Caco-2 (cell line): ENCODE data around the gene CECR2. TPM values are rescaled to one million over a fixed set of nuclear protein-coding genes. Genes with fewer than 3 reads are reported as not detected.

Source experiments
- BruUV-seq: library from RNA; stranded (reverse); fragments of 400-500 nt; replicated peaks from 2 replicates; lab custom pipeline; 2021; lab: Mats Ljungman, UMichigan
- CTCF ChIA-PET: fragments of 300-600 bp; sonication (Branson Sonifier 250); formaldehyde crosslinking; loops from one replicate; lab custom pipeline; 2022; ENCODE audit warnings: antibody characterized with exemption; lab: Charles Lee
- POLR2A ChIA-PET: fragments of 300-600 bp; sonication (Branson Sonifier 250); formaldehyde crosslinking; loops from one replicate; lab custom pipeline; 2022; ENCODE audit warnings: antibody characterized with exemption; lab: Charles Lee
- DNase-seq, 2 experiments: peaks; one replicate each; pipeline versions ENCODE4 v3.0.0 to v3.0.0-alpha.2; 2020 to 2022
- H3K27me3 ChIP-seq: replicated peaks from 2 replicates; pipeline ENCODE4 v1.6.0; 2011; ENCODE audit warnings: low read length; ENCODE audit not compliant: control insufficient read depth, insufficient read depth
- H3K36me3 ChIP-seq: 2 replicates; pipeline ENCODE4 v1.5.1; 2011; ENCODE audit warnings: low read length; ENCODE audit not compliant: control insufficient read depth, insufficient read depth
- H3K4me1 ChIP-seq: fragments of 250-450 bp; sonication (Bioruptor Pico); 2 replicates; pipeline ENCODE4 v1.5.1; 2020; ENCODE audit warnings: mild to moderate bottlenecking
- H3K4me3 ChIP-seq: 2 replicates; pipeline ENCODE4 v1.5.1; 2011; ENCODE audit warnings: low read depth, mild to moderate bottlenecking, control low read depth, low read length
- H3K9me3 ChIP-seq: fragments of 250-450 bp; sonication (Bioruptor Pico); 2 replicates; pipeline ENCODE4 v1.5.1; 2020; ENCODE audit warnings: mild to moderate bottlenecking, moderate library complexity
- H3K27ac Mint-ChIP-seq: one replicate; pipeline ENCODE4 v1.8.0; 2022; ENCODE audit warnings: mixed read lengths; ENCODE audit not compliant: unreplicated experiment
- H3K27me3 Mint-ChIP-seq: one replicate; pipeline ENCODE4 v1.8.0; 2022; ENCODE audit warnings: mixed read lengths; ENCODE audit not compliant: insufficient read depth, unreplicated experiment
- H3K36me3 Mint-ChIP-seq: one replicate; pipeline ENCODE4 v1.8.0; 2022; ENCODE audit warnings: mild to moderate bottlenecking, mixed read lengths; ENCODE audit not compliant: insufficient read depth, unreplicated experiment
- H3K4me1 Mint-ChIP-seq: one replicate; pipeline ENCODE4 v1.8.0; 2022; ENCODE audit warnings: low read depth, mixed read lengths; ENCODE audit not compliant: unreplicated experiment
- H3K4me3 Mint-ChIP-seq: one replicate; pipeline ENCODE4 v1.8.0; 2022; ENCODE audit warnings: mild to moderate bottlenecking, moderate library complexity, mixed read lengths; ENCODE audit not compliant: unreplicated experiment
- H3K9me3 Mint-ChIP-seq: one replicate; pipeline ENCODE4 v1.8.0; 2022; ENCODE audit warnings: mixed read lengths; ENCODE audit not compliant: unreplicated experiment
- CTCF ChIP-seq, 2 experiments: fragments of 200-600 bp in 1 of 2; IDR thresholded peaks; 1 replicate in 1 of 2; 2 replicates in 1 of 2; pipeline versions ENCODE4 v1.5.1 to v1.8.0; 2011 to 2022; ENCODE audit warnings: antibody characterized with exemption in 1 of 2, control low read depth in 1 of 2, inconsistent platforms in 1 of 2, low read depth in 1 of 2, low read length in 1 of 2, mild to moderate bottlenecking in 1 of 2, moderate library complexity in 1 of 2; ENCODE audit not compliant: insufficient read depth in 1 of 2, severe bottlenecking in 1 of 2, unreplicated experiment in 1 of 2
- intact Hi-C: fragments of 100-400 bp; cut with micrococcal nuclease; formaldehyde crosslinking; loops from one replicate; pipeline ENCODE4 v1.10.0; 2022; ENCODE audit not compliant: unreplicated experiment
- total RNA-seq: library from RNA; stranded (reverse); gene quantifications from 2 replicates; pipeline ENCODE4 v1.2.3, GENCODE V29; 2022

The CECR2 gene
- total RNA-seq, 1 experiment from 2014 or later, result 1.1 TPM

- no peak overlapping the region for H3K27ac Mint-ChIP-seq
- Histone ChIP-seq H3K9me3 (no peaks in the 10 kb centered on the region), H3K4me1 (no peaks in the 10 kb centered on the region; the same call in 1 of the 2 replicates), H3K4me3 (no peak overlapping the region), H3K27me3 (no peaks in the 10 kb centered on the region), H3K36me3 (no peaks in the 10 kb centered on the region)
- no TSS peak for BruUV-seq
- peaks cover 6% of the 10 kb centered on the region for H3K4me1 Mint-ChIP-seq
- H3K27me3 Mint-ChIP-seq, result no peaks in the 10 kb centered on the region
- ChIA-PET CTCF (no interaction called here), POLR2A (no interaction called here)
- no peak for TF ChIP-seq CTCF (IDR thresholded peaks at IDR 0.05; ENCODE audit: insufficient read depth in 1 of 2, low read depth in 1 of 2, low read length in 1 of 2, severe bottlenecking in 1 of 2, unreplicated experiment in 1 of 2)
- H3K36me3 Mint-ChIP-seq, result no peaks in the 10 kb centered on the region
- H3K9me3 Mint-ChIP-seq, result no peaks in the 10 kb centered on the region
- no peak overlapping the region for H3K4me3 Mint-ChIP-seq
- no peak for DNase-seq
- intact Hi-C loops, result no loop called here
These were observed 205.9 kb downstream of the CECR2 start for GRCh38 chr22:17575151-17575550.

GRCh38 chr22:17575681-17576080, 206.4 kb downstream of the CECR2 start:
- CTCF ChIA-PET, result no interaction called here
- POLR2A ChIA-PET, result no interaction called here
- no TSS peak for BruUV-seq

GRCh38 chr22:17576470-17576869, 207.2 kb downstream of the CECR2 start:
- no peak overlapping the region for H3K27ac Mint-ChIP-seq
- H3K27me3 ChIP-seq, result no peaks in the 10 kb centered on the region
- H3K27me3 Mint-ChIP-seq, result no peaks in the 10 kb centered on the region
- DNase-seq, result no peak
- no peak overlapping the region for H3K4me3 ChIP-seq
- no peaks in the 10 kb centered on the region; the same call in 1 of the 2 replicates for H3K4me1 ChIP-seq
- no TSS peak for BruUV-seq
- intact Hi-C loops, result no loop called here
- H3K9me3 Mint-ChIP-seq, result no peaks in the 10 kb centered on the region
- peaks cover 6% of the 10 kb centered on the region for H3K4me1 Mint-ChIP-seq
- POLR2A ChIA-PET, result no interaction called here
- H3K4me3 Mint-ChIP-seq, result no peak overlapping the region
- no peaks in the 10 kb centered on the region for H3K36me3 Mint-ChIP-seq
- H3K36me3 ChIP-seq, result no peaks in the 10 kb centered on the region
- no peak for TF ChIP-seq CTCF (IDR thresholded peaks at IDR 0.05; ENCODE audit: insufficient read depth in 1 of 2, low read depth in 1 of 2, low read length in 1 of 2, severe bottlenecking in 1 of 2, unreplicated experiment in 1 of 2)
- CTCF ChIA-PET, result no interaction called here
- no peaks in the 10 kb centered on the region for H3K9me3 ChIP-seq

More at GRCh38 chr22:17575681-17576080, 206.4 kb downstream of the CECR2 start:
- no peaks in the 10 kb centered on the region for H3K9me3 Mint-ChIP-seq
- H3K4me3 Mint-ChIP-seq, result no peak overlapping the region
- no peak overlapping the region for H3K4me3 ChIP-seq
- H3K4me1 Mint-ChIP-seq, result peaks cover 6% of the 10 kb centered on the region
- intact Hi-C loops, result no loop called here
- TF ChIP-seq CTCF (IDR thresholded peaks at IDR 0.05; ENCODE audit: insufficient read depth in 1 of 2, low read depth in 1 of 2, low read length in 1 of 2, severe bottlenecking in 1 of 2, unreplicated experiment in 1 of 2), result no peak
- no peaks in the 10 kb centered on the region for H3K27me3 Mint-ChIP-seq
- no peaks in the 10 kb centered on the region for H3K36me3 Mint-ChIP-seq
- H3K27ac Mint-ChIP-seq, result no peak overlapping the region
- no peaks in the 10 kb centered on the region for H3K36me3 ChIP-seq
- no peaks in the 10 kb centered on the region for H3K27me3 ChIP-seq
- H3K4me1 ChIP-seq, result no peaks in the 10 kb centered on the region; the same call in 1 of the 2 replicates
- no peak for DNase-seq
- H3K9me3 ChIP-seq, result no peaks in the 10 kb centered on the region
